Measurements from ENCODE around the gene ADGRG6. TPM values are rescaled to one million over a fixed set of nuclear protein-coding genes. Genes with fewer than 3 reads are reported as not detected.

Gene ADGRG6
- total and polyA plus RNA-seq, 2 of the 8 experiments (the other 6 are each of a cell fraction or from before 2014, with no cell fraction given): 1.1 to 6.2 TPM

DNA sequence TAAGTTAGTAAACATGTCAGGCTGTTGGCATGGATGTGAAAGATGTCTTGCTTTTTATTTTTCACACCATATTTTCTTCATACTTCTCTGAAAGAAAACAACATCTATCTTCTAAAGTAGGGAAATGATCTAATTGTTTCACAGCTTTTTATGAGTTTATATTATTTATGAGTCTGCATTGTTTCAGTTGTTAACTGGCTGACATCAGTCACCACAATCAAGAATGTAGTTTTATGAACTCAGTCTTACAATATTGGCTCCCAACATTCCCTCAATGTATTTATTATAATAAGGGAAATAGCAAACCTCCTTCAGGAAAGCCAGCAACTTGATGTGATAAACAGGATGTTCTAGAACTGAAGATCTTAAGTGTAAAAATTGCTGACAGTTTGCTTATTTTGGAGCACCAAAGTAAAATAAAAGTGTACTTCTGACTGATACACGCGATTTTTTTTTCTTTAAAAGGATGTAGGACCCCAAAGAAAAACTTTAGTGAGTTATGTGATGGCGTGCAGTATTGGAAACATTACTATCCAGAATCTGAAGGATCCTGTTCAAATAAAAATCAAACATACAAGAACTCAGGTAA, 106.0 kb downstream of the ADGRG6 start:
- WGBS, 2 experiments (ENCODE audit: extremely low coverage in 1 of 2, insufficient coverage in 1 of 2, insufficient read length in 1 of 2, insufficient replicate concordance in 2 of 2, low coverage in 1 of 2, low lambda C conversion rate in 2 of 2, missing lambda C conversion rate in 1 of 2): 85% methylated on average over 3 of the region's 3 CpGs; no CpG with 5 or more reads in 1 of the 2 experiments
- TF ChIP-seq SP4 (IDR thresholded peaks at IDR 0.05; ENCODE audit: low read length) (no peak), ATF2 (IDR thresholded peaks at IDR 0.05; ENCODE audit: low read length) (no peak), KDM1A (IDR thresholded peaks at IDR 0.05; ENCODE audit: borderline replicate concordance, low read length) (no peak)

More for the DNA sequence above, 106.0 kb downstream of the ADGRG6 start:
- ChIA-PET CTCF (ENCODE audit: partially characterized antibody) (interaction anchor here (1.3 kb wide), 2 partner anchors 13 to 261 kb away, joined by 3 read pairs; no protein-coding TSS in a partner anchor), POLR2A (ENCODE audit: partially characterized antibody) (no interaction called here)
- Histone ChIP-seq H3K18ac (ENCODE audit: extremely low read depth, low read length) (no peak overlapping the region), H3K56ac (replicated peaks; ENCODE audit: insufficient read length, low read depth, low read length) (no peak overlapping the region), H3K79me2 (ENCODE audit: control insufficient read depth in 1 of 2, insufficient read depth in 2 of 2, low read length in 2 of 2) (no peaks in the 10 kb centered on the region), H4K8ac (ENCODE audit: extremely low read depth, insufficient read depth, low read length) (no peak overlapping the region), H4K20me1 (replicated peaks in 1 of 2; ENCODE audit: control insufficient read depth in 1 of 2, insufficient read depth in 2 of 2, low read length in 2 of 2) (no peaks in the 10 kb centered on the region), H3K9me3 (ENCODE audit: insufficient read depth in 2 of 2, low read depth in 1 of 2, low read length in 1 of 2) (no peaks in the 10 kb centered on the region), H3K4me1 (replicated peaks in 1 of 4; ENCODE audit: control insufficient read depth in 3 of 4, insufficient read depth in 4 of 4, low read length in 3 of 4) (peaks cover 0 to 2% (median 0%) of the 10 kb centered on the region in 4 experiments; a peak in 1 of 7 replicates), H3K14ac (ENCODE audit: insufficient read length) (no peak overlapping the region), H3K23ac (ENCODE audit: insufficient read length) (no peak overlapping the region), H3K27me3 (replicated peaks in 1 of 4; ENCODE audit: control insufficient read depth in 3 of 4, extremely low read depth in 1 of 4, insufficient read depth in 3 of 4, low read length in 3 of 4) (no peaks in the 10 kb centered on the region), H3K79me1 (ENCODE audit: low read depth, low read length) (no peaks in the 10 kb centered on the region), H3K4ac (replicated peaks; ENCODE audit: insufficient read length, low read depth, low read length) (no peak overlapping the region), H2BK5ac (ENCODE audit: low read depth, low read length) (no peak overlapping the region), H2AFZ (ENCODE audit: low read length) (no peak overlapping the region), H3K4me3 (ENCODE audit: extremely low read depth in 1 of 4, insufficient read depth in 2 of 4, low read depth in 3 of 4, low read length in 4 of 4) (no peak overlapping the region), H2AK5ac (ENCODE audit: low read depth, low read length) (no peak overlapping the region), H4K91ac (replicated peaks; ENCODE audit: insufficient read length, low read length) (no peak overlapping the region), H3K9ac (replicated peaks in 1 of 4; ENCODE audit: extremely low read depth in 1 of 4, low read depth in 3 of 4, low read length in 3 of 4) (no peak overlapping the region), H4K5ac (ENCODE audit: insufficient read length, low read depth, low read length) (no peak overlapping the region), H2BK12ac (ENCODE audit: low read depth, low read length) (no peak overlapping the region), H2BK20ac (ENCODE audit: low read length) (no peak overlapping the region), H3K36me3 (ENCODE audit: control insufficient read depth in 2 of 4, insufficient read depth in 4 of 4, low read length in 3 of 4) (no peaks in the 10 kb centered on the region), H2BK15ac (ENCODE audit: low read length) (no peak overlapping the region), H3K23me2 (ENCODE audit: low read depth, low read length) (no peaks in the 10 kb centered on the region), H3K4me2 (ENCODE audit: insufficient read depth in 1 of 2, low read depth in 2 of 2, low read length in 2 of 2) (no peak overlapping the region), H2BK120ac (replicated peaks; ENCODE audit: low read depth, low read length) (no peak overlapping the region), H3K27ac (ENCODE audit: low read depth, low read length) (no peak overlapping the region)
- FAIRE-seq (no peak), DNase-seq (ENCODE audit: low read depth in 1 of 2, low spot score in 2 of 2) (no peak)

Measured in H1 (cell line).